Measurements from ENCODE around the gene HS2ST1.
"Not testable (repeated sequence)": the region's sequence is repeated elsewhere in the genome, so short reads cannot be mapped to it uniquely, and the experiment has no call there.

The HS2ST1 gene

DNA sequence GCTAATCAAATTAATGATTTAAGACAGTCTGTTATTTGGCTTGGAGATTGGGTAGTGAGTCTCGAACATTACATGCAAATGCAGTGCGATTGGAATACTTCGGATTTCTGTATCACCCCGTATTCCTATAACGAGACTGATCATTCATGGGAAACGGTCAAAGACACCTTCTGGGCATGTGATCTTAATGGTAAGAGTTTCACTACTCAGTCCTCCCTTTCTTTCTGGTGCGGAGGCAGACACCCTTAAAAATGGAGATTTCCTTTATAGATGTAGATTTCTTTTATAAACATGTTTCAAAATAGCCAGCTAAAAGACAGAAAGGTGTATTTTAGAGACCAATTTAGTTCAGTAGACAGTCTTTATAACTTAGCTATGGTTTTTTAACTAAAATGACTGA lies 74.4 kb downstream of the HS2ST1 start:
- TF ChIP-seq CTCF (conservative IDR thresholded peaks at IDR 0.05; ENCODE audit: low read depth) = no peak
- no peak for DNase-seq (ENCODE audit: low spot score)
- ChIA-PET CTCF (no interaction called here), POLR2A (ENCODE audit: low non-redundant PET) (no interaction called here)
- H3K27ac ChIP-seq = no peak overlapping the region

DNA sequence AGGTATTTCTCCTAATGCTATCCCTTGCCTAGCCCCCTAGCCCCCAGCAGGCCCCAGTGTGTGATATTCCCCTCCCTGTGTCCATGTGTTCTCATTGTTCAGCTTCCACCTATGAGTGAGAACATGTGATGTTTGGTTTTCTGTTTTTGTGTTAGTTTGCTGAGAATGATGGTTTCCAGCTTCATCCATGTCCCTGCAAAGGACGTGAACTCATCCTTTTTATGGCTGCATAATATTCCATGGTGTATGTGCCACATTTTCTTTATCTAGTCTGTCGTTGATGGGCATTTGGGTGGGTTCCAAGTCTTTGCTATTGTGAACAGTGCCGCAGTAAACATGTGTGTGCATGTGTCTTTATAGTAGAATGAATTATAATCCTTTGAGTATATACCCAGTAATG lies 75.3 kb downstream of the HS2ST1 start:
- DNase-seq (ENCODE audit: low spot score); POLR2A ChIA-PET (ENCODE audit: low non-redundant PET); H3K27ac ChIP-seq; CTCF ChIA-PET: not testable (repeated sequence)

DNA sequence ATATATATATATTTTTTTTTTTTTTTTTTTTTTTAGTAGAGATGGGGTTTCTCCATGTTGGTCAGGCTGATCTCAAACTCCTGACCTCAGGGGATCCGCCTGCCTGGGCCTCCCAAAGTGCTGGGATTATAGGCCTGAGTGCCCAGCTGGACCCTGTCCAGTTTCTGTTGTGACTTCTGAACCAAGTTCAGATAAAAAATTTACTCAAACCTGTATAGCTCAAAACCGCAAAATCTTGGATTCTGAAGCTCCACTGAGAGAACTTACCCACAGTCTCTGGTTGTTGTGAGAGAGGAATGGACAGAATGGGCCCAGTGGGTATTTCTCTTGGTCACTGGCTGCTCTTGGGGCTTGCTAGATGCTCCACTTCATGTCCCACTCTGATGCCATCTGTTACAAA lies 76.4 kb downstream of the HS2ST1 start:
- no peak for DNase-seq (ENCODE audit: low spot score)
- no peak overlapping the region for H3K27ac ChIP-seq
- ChIA-PET CTCF (no interaction called here), POLR2A (ENCODE audit: low non-redundant PET) (no interaction called here)
- TF ChIP-seq CTCF (conservative IDR thresholded peaks at IDR 0.05; ENCODE audit: low read depth) = no peak

- ChIA-PET POLR2A (ENCODE audit: low non-redundant PET) (no interaction called here), CTCF (no interaction called here)
- H3K27ac ChIP-seq = no peak overlapping the region
- TF ChIP-seq CTCF (conservative IDR thresholded peaks at IDR 0.05; ENCODE audit: low read depth) = no peak
- no peak for DNase-seq (ENCODE audit: low spot score)
Observed at GRCh38 chr1:86991549-86992186, 77.2 kb downstream of the HS2ST1 start.

DNA sequence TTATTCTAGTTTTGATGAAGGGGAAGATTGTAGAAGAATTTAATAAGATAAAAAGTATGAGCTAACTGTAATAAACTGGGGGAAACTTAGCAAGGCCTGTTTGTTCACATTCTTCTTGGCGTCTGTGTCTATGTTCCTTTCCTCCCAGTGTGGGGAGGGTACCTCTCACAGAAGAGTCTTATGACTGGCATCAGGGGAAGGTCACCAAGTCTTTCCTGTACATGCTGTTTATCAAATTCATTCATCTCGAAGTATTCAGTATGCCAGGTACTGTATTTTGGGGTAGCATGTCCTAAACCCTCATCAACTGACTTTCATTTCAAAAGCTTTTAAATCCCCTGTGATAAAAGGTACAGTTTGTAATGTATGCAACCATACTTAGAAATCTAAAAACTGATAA lies 78.4 kb downstream of the HS2ST1 start:
- POLR2A ChIA-PET (ENCODE audit: low non-redundant PET) = no interaction called here
- CTCF ChIA-PET = no interaction called here
- DNase-seq (ENCODE audit: low spot score) = no peak
- H3K27ac ChIP-seq = no peak overlapping the region
- TF ChIP-seq CTCF (conservative IDR thresholded peaks at IDR 0.05; ENCODE audit: low read depth) = no peak

- DNase-seq (ENCODE audit: low spot score) = no peak
- ChIA-PET POLR2A (ENCODE audit: low non-redundant PET) (no interaction called here), CTCF (interaction anchor here (1.2 kb wide), 1 partner anchor 32 kb away, joined by 4 read pairs; no protein-coding TSS in a partner anchor)
- no peak overlapping the region for H3K27ac ChIP-seq
- no peak for TF ChIP-seq CTCF (conservative IDR thresholded peaks at IDR 0.05; ENCODE audit: low read depth)
Observed at GRCh38 chr1:86993269-86993985, 79.0 kb downstream of the HS2ST1 start.

DNA sequence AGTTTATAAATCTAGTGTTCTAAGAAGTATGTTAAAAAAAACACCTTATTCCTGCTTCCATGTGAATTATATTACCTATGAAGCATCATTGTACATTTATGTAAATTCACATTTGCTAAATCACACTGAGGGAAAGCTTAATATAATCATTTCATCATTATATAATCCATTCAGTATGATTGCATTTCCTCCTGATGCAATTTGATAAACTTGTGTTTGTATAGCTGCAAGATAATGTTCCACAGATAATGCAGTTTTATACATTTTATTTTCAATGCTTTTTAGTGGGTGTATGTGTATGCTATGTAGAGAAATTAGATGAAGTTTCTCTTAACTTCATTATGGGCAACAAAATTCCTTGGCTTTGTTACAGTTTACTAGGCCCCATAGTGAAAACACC lies 79.6 kb downstream of the HS2ST1 start:
- H3K27ac ChIP-seq = no peak overlapping the region
- TF ChIP-seq CTCF (conservative IDR thresholded peaks at IDR 0.05; ENCODE audit: low read depth) = no peak
- POLR2A ChIA-PET (ENCODE audit: low non-redundant PET) = no interaction called here
- no peak for DNase-seq (ENCODE audit: low spot score)
- CTCF ChIA-PET = interaction anchor here (1.2 kb wide), 1 partner anchor 31 kb away, joined by 4 read pairs; no protein-coding TSS in a partner anchor
